Panc1 (cell line): ENCODE data around the gene SH3BP5L.

Source experiments
- CTCF ChIP-seq: fragments of 450-650 bp; IDR thresholded peaks from 2 replicates; pipeline ENCODE4 v1.5.1; 2017; ENCODE audit warnings: mild to moderate bottlenecking
- POLR2AphosphoS5 ChIP-seq: IDR thresholded peaks from 2 replicates; pipeline ENCODE4 v1.6.1; 2012; ENCODE audit warnings: mild to moderate bottlenecking, low read depth, low read length, moderate library complexity
- SIN3A ChIP-seq: IDR thresholded peaks from 2 replicates; pipeline ENCODE4 v1.6.1; 2012; ENCODE audit warnings: low read depth, mild to moderate bottlenecking, low read length, moderate library complexity, borderline replicate concordance; ENCODE audit not compliant: insufficient read depth
- TCF7L2 ChIP-seq: IDR thresholded peaks from 2 replicates; pipeline ENCODE4 v1.6.1; 2011; ENCODE audit warnings: mild to moderate bottlenecking, low read depth, low read length, inconsistent platforms
- TF ChIP-seq, protein P1 (sequence below), 2 experiments: IDR thresholded peaks; 2 replicates each; pipeline ENCODE4 v1.6.1; 2011 to 2012; ENCODE audit warnings: low read depth in 2 of 2, control low read depth in 1 of 2, low read length in 1 of 2, mild to moderate bottlenecking in 1 of 2, moderate library complexity in 1 of 2; ENCODE audit not compliant: insufficient read depth in 1 of 2

GRCh38 chr1:248850536-248851251 is 25.0 kb upstream of the SH3BP5L start:
- TF ChIP-seq CTCF (no peak), TCF7L2 (no peak), POLR2AphosphoS5 (no peak; the same call in 1 of the 2 replicates), SIN3A (no peak)
- TF ChIP-seq, protein P1, sequence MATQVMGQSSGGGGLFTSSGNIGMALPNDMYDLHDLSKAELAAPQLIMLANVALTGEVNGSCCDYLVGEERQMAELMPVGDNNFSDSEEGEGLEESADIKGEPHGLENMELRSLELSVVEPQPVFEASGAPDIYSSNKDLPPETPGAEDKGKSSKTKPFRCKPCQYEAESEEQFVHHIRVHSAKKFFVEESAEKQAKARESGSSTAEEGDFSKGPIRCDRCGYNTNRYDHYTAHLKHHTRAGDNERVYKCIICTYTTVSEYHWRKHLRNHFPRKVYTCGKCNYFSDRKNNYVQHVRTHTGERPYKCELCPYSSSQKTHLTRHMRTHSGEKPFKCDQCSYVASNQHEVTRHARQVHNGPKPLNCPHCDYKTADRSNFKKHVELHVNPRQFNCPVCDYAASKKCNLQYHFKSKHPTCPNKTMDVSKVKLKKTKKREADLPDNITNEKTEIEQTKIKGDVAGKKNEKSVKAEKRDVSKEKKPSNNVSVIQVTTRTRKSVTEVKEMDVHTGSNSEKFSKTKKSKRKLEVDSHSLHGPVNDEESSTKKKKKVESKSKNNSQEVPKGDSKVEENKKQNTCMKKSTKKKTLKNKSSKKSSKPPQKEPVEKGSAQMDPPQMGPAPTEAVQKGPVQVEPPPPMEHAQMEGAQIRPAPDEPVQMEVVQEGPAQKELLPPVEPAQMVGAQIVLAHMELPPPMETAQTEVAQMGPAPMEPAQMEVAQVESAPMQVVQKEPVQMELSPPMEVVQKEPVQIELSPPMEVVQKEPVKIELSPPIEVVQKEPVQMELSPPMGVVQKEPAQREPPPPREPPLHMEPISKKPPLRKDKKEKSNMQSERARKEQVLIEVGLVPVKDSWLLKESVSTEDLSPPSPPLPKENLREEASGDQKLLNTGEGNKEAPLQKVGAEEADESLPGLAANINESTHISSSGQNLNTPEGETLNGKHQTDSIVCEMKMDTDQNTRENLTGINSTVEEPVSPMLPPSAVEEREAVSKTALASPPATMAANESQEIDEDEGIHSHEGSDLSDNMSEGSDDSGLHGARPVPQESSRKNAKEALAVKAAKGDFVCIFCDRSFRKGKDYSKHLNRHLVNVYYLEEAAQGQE (IDR thresholded peaks at IDR 0.05; ENCODE audit: insufficient read depth in 1 of 2, low read depth in 2 of 2, low read length in 1 of 2) = no peak
